ENCODE measurements around the gene ACSL1. TPM values are rescaled to one million over a fixed set of nuclear protein-coding genes. Genes with fewer than 3 reads are reported as not detected.
A peak's percentile ranks its signal among the peaks of the same experiment; 100 is the strongest.

The ACSL1 gene
- total RNA-seq, 4 donors from 2014 or later: 48.5 to 98.8 (median 55.3) TPM

DNA sequence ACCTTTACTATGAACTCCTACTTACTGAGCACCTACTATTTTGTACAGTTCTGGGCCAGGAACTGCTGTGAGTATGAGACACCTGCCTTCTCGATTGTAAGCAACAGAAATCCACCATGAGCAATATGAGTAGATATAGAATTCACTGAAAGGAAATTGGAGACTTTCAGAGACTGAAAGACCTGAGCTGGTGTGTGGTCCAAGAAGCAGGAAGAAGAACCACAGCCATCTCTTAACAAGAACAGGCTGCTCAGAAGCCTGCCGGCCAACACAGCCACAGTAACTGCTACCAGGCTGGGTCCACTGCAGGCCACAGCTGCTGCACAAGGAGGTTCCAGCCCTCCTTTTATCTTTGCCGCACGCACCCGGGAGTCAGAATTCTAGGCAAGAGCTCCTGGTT, 10.8 kb upstream of the ACSL1 start:
- H3K9me3 ChIP-seq: no peaks in the 10 kb centered on the region
- no peaks in the 10 kb centered on the region for H3K4me1 ChIP-seq
- WGBS, 2 donors (ENCODE audit: low coverage in 1 of 2): 60 to 77% methylated on average over 1 to 4 of the region's 5 CpGs
- TF ChIP-seq POLR2AphosphoS5 (IDR thresholded peaks at IDR 0.05): no peak
- no peak for TF ChIP-seq CTCF (IDR thresholded peaks at IDR 0.05)
- no peak for TF ChIP-seq POLR2A (IDR thresholded peaks at IDR 0.05)
- TF ChIP-seq EP300 (IDR thresholded peaks at IDR 0.05): no peak
- no peak for ATAC-seq
- no peak overlapping the region for H3K27ac ChIP-seq
- no peaks in the 10 kb centered on the region for H3K36me3 ChIP-seq
- H3K4me3 ChIP-seq: no peak overlapping the region
- H3K27me3 ChIP-seq: no peaks in the 10 kb centered on the region

DNA sequence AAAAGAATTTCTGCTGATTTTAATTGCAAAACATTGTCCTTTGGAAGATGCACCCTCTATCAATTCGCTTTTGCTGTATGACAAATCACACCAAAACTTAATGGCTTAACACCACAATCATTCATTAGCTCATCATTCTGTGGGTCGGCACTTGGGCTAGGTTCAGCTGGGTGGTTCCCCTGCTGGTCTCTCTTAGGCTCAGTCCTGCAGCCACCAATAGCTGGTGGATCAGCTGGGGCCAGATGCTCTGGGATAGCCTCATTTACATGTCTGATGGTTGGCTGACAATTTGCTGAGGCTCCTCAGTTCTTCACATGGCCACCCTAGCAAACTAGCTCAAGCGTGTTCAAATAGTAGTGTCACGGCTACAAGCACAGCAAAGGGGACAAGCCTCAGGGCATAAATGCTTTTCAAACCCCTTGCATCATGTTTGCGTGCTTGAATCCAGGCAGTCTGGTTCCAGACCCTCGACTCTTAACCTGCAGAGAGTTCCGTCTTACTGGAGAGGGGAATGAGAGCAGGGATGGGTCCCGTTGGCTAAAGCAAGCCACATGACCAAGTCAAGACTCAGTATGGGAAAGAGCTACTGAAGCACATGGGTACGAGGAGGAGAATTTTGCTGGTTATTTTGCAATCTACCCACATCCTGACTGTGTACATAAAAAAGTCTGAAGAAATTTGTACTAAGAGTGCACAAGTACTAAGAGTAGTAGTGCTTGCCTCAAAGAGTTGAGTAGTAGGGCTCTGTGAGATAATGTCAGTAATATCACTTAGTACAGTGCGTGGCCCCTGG, 7.5 kb upstream of the ACSL1 start:
- no peak overlapping the region for H3K27ac ChIP-seq
- 79 to 85% methylated on average over 3 to 7 of the region's 10 CpGs for WGBS, 2 donors (ENCODE audit: low coverage in 1 of 2)
- H3K9me3 ChIP-seq: no peaks in the 10 kb centered on the region
- no peaks in the 10 kb centered on the region for H3K36me3 ChIP-seq
- ATAC-seq: no peak
- H3K4me1 ChIP-seq: no peaks in the 10 kb centered on the region
- no peaks in the 10 kb centered on the region for H3K27me3 ChIP-seq
- no peak overlapping the region for H3K4me3 ChIP-seq
- TF ChIP-seq CTCF (IDR thresholded peaks at IDR 0.05) (no peak), POLR2A (IDR thresholded peaks at IDR 0.05) (no peak)

GRCh38 chr4:184831153-184831552, 5.4 kb upstream of the ACSL1 start:
- Histone ChIP-seq H3K9me3 (no peaks in the 10 kb centered on the region), H3K36me3 (no peaks in the 10 kb centered on the region), H3K27me3 (no peaks in the 10 kb centered on the region), H3K27ac (no peak overlapping the region), H3K4me3 (no peak overlapping the region), H3K4me1 (peaks cover 0 to 9% (median 4%) of the 10 kb centered on the region in 3 donors)
- ATAC-seq: no peak
- WGBS, 2 donors (ENCODE audit: low coverage in 1 of 2): 84 to 93% methylated on average over 3 to 4 of the region's 5 CpGs
- TF ChIP-seq EP300 (IDR thresholded peaks at IDR 0.05) (no peak), CTCF (IDR thresholded peaks at IDR 0.05) (no peak), POLR2A (IDR thresholded peaks at IDR 0.05) (no peak), POLR2AphosphoS5 (IDR thresholded peaks at IDR 0.05) (no peak)

DNA sequence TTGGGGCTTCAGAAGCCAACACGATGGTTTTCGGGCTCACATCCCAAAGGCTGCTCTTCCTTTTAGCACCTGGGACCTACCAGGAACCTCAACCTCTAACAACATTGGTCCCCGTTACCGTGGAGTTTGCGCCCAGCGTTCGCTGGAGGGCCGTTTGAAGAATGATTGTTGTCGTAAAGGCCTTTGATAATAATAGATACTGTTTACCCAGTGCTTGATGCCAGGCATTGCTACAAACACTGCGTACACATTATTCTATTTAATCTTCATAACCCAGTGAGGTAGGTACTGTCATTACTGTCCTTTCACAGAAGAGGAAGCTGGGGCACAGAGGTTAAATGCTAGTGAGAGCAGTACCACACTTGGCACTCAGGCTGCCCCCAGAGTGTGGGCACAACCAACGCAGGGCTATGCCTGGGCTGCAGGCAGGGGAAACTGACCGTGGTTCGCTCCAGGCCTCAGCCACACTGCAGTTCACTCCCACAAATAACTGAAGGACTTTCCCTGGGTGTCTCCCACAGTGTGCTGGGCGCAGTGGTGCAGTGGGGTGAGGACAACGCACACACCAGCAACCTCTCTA, 1.0 kb upstream of the ACSL1 start:
- peaks cover 0 to 30% (median 9%) of the 10 kb centered on the region in 3 donors for H3K4me1 ChIP-seq
- no peak for TF ChIP-seq EP300 (IDR thresholded peaks at IDR 0.05)
- no peak for TF ChIP-seq CTCF (IDR thresholded peaks at IDR 0.05)
- no peak for TF ChIP-seq POLR2A (IDR thresholded peaks at IDR 0.05)
- TF ChIP-seq POLR2AphosphoS5 (IDR thresholded peaks at IDR 0.05): no peak
- H3K27ac ChIP-seq: peak overlapping the region in 3 of 4 donors; percentile 85 to 93 (median 92)
- ATAC-seq: no peak
- H3K9me3 ChIP-seq: no peaks in the 10 kb centered on the region
- 59 to 68% methylated on average over 8 to 10 of the region's 15 CpGs for WGBS, 2 donors (ENCODE audit: low coverage in 1 of 2)
- H3K36me3 ChIP-seq: no peaks in the 10 kb centered on the region
- H3K4me3 ChIP-seq: peak overlapping the region; percentile 66 to 88
- H3K27me3 ChIP-seq: no peaks in the 10 kb centered on the region
